Measurements from ENCODE around the gene GALNTL6.
A peak's percentile ranks its signal among the peaks of the same experiment; 100 is the strongest.

The GALNTL6 gene

DNA sequence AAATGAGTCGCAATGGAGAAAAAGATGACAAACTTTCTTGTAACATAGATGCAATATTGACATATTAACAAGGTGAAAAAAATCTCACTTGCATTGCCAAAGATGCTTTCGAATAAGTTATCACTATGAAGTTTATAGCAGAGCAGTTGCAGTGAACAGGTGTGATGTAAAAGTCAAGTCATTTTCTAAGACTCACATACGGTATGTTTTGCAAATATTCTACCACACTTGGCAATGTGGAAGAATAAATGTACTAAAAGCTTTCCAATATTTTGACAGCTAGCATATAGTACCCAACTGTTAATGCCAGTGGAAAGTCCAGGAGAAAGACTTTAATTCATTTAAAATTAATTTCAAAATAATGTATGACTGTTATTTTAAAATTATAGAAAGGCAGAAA lies 76.5 kb downstream of the GALNTL6 start:
- no peak for DNase-seq

DNA sequence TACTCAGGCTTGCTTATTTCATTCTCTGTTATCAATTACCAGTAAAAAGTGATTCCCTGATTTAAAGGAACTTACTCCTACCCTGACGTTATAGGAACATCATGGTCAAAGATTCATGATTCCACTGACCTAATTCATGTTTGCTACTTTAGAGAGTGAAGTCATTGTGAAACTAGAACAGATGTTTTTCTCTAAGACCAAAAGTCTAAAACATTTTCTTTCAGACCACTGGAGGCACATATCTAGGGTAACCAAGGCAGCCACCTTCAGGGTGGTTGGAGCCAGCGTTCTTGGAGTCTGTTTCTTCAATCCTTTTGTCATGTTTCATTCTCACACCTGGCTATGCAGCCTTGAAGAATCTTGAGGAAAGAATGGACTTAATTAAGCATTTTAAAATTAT lies 77.8 kb downstream of the GALNTL6 start:
- DNase-seq: no peak

- DNase-seq: no peak
Observed at GRCh38 chr4:171896426-171896825, 83.2 kb downstream of the GALNTL6 start.

DNA sequence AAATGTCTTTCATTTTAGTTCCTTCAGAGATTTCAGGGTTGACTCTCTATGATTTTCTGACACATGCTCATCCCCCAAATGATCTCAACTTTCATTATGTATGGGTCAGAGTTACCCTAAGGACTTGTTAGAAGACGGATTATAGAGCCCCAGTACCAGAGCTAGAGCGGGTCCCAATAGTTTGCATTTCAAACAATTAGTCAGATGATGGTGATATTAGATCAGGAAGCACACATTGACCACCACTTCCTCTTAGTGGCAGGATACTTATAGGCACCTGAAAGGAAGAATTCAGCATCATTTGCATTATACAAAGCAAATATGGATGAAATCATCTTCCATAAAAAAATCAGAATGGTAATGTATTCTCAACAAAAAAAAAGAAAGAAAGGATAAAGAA lies 106.1 kb downstream of the GALNTL6 start:
- no peak for DNase-seq

DNA sequence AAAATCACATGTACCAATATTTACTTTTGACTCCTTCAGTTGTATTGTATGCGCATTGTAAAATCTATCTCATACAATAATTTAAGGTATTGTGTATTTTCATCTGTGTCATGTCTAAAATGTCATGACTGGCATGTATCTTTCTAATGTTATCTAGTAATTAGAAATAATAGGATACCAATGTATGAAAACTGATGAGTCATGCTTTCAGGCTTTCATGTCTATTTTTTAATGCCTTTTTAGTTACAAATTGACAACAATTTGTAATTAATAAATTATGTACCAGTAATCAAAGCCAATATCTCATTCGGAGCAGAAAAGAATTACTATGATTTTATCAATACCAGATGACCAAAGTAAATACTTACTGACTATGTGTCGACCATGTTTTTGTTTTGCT lies 107.7 kb downstream of the GALNTL6 start:
- no peak for DNase-seq

DNA sequence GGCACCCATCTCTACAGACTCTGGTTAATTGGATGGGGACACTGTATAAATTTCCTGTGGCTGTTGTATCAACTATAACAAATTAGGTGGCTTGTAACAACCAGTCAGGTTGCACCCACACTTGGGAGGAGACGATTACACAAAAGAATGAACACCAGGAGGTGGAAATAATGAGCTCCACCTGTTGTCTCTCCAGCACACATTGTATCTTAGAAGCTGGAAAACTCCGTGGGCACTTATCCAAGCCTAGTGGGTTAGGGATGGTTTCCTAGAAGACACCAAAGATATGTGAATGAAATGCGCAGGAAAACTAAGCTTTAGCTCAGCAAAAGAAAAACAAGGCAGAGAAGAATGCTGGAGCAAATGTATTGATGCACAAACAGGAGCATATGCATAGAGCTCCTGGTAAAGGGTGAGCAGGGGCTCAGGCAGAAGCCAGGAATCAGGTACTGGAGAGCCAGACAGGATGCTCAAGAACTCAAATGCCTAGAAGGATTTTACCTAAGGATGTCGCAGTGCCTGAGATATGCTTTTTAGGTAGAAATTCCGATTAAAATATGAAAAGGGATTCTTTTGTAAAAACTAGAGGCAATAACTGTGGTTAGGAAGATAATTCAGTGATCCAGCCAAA lies 111.7 kb downstream of the GALNTL6 start:
- DNase-seq: peak; percentile 12

- no peak for DNase-seq
Observed at GRCh38 chr4:171928336-171928735, 115.1 kb downstream of the GALNTL6 start.

GRCh38 chr4:171929477-171929876 lies 116.3 kb downstream of the GALNTL6 start:
- DNase-seq: no peak

DNA sequence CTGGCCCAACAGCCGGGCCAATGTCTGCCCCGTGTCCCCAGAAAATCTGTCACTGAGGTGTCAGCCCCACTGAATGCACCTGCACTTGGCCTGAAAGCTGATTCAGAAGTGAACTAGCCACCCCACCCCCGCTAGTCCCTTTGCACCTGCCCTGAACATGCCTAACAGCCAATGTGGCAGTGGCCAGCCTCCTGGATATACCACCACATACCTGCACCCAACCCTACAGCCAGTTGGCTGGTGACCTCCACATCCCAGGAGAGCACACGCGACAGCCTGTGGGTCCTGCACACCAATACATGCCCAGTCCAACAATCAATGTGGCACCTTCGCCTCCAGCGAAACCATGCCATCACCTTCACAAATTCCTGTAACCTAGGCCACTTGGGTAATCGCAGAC lies 116.7 kb downstream of the GALNTL6 start:
- no peak for DNase-seq

- DNase-seq: no peak
Observed at GRCh38 chr4:171932238-171932637, 119.0 kb downstream of the GALNTL6 start.

DNA sequence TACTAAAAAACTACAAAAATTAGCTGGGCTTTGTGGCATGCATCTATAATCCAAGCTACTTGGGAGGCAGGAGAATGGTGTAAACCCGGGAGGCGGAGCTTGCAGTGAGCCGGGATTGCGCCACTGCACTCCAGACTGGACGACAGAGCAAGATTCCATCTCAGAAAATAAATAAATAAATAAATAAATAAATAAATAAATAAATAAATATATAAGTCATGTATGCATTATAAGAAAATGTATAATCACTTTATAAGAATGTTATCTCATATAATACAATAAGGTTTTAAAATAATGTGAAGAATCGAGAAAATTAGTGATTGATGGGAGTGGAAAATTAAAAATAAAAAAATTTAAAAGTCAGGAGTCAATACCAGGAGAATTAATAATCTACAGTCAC lies 127.5 kb downstream of the GALNTL6 start:
- no peak for DNase-seq

DNA sequence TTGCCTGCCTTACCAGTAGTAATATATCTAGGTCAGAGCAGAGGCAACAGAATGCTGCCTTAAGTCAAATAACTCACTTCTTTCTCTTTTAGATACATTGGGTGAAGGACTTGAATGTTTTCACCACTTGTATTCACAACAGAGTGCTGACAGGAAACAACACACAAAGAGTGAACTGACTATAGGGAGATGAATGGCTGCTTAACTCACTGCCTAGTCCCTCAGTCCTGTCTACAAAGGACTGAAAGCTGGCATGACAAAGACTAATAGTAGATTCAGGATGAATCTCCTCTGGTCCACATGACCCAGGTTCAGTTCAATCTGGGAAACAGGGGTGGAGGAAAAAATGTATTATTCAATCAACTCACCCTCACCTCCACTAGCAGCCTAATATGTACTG lies 134.2 kb downstream of the GALNTL6 start:
- DNase-seq: no peak

- no peak for DNase-seq
Observed at GRCh38 chr4:171948038-171948437, 134.8 kb downstream of the GALNTL6 start.

DNA sequence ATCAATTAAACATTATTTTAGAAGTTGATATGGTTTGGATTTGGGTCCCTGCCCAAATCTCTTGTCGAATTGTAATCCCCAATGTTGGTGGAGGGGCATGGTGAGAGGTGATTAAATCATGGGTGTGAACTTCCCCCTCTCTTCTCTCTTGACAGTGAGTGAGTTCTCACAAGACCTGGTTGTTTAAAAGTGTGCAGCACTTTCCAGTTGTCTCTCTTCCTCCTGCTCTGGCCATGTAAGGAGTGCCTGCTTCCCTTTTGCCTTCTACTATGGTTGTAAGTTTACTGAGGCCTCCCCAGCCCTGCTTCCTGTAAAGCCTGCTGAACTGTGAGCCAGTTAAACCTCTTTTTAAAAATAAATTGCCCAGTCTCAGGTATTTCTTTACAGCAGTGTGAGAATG lies 141.4 kb downstream of the GALNTL6 start:
- no peak for DNase-seq

- no peak for DNase-seq
Observed at GRCh38 chr4:171956678-171957077, 143.5 kb downstream of the GALNTL6 start.

DNA sequence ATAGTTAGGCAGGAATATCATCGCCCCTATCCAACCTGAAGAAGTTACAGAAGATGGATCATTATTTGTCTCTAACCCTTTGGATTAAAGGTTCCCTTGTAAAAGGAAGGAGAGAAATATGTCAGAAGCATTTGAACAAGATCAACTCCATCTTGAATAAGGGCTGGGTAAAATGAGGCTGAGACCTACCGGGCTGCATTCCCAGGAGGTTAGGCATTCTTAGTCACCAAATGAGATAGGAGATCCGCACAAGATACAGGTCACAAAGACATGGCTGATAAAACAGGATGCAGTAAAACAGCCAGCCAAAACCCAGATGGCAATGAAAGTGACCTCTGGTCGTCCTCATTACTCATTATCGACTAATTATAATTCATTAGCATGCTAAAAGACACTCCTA lies 148.9 kb downstream of the GALNTL6 start:
- DNase-seq: no peak

GRCh38 chr4:171966356-171966755 lies 153.2 kb downstream of the GALNTL6 start:
- DNase-seq: no peak

- DNase-seq: no peak
Observed at GRCh38 chr4:171978216-171978615, 165.0 kb downstream of the GALNTL6 start.

GRCh38 chr4:171979461-171979860 lies 166.3 kb downstream of the GALNTL6 start:
- no peak for DNase-seq

GRCh38 chr4:171981185-171981584 lies 168.0 kb downstream of the GALNTL6 start:
- DNase-seq: no peak

- no peak for DNase-seq
Observed at GRCh38 chr4:171983935-171984805, 171.0 kb downstream of the GALNTL6 start.

GRCh38 chr4:171985129-171985528 lies 171.9 kb downstream of the GALNTL6 start:
- DNase-seq: no peak

GRCh38 chr4:171993247-171993646 lies 180.0 kb downstream of the GALNTL6 start:
- no peak for DNase-seq

DNA sequence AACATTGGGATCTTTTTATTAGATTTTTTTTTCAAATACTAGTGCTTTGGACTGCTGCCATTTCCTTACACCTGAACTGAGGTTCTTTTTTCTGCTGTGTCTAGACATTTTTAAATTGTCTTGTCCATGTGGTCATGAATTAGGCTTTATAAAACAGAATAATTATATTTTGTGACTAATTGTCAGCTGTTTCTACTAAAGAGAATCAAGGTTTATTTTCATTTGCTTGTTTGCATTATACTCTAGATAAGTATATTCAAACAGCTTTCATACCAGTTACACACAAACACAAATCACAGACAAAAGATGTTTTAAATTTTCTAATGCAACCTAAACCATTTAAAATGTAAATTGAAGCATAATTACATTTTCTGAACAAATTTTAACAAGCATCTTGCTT lies 194.7 kb downstream of the GALNTL6 start:
- DNase-seq: no peak
